DND-41 (cell line): ENCODE data around the gene AKAP1.

Experiments
- ATAC-seq: fragments of 200-7000 bp; cut with Tn5 transposase; 3 replicates; pipeline ENCODE4 v1.9.1; 2021; ENCODE audit warnings: low read depth; ENCODE audit not compliant: insufficient read depth
- DNase-seq: peaks from one replicate; pipeline ENCODE4 v3.0.0-alpha.2; 2020
- H2AFZ ChIP-seq: 2 replicates; pipeline ENCODE4 v1.6.0; 2012; ENCODE audit warnings: low read depth, low read length
- H3K27ac ChIP-seq: 2 replicates; pipeline ENCODE4 v1.5.1; 2012; ENCODE audit warnings: low read length, inconsistent platforms
- H3K27me3 ChIP-seq: fragments of 200-600 bp; sonication (generic); 2 replicates; pipeline ENCODE4 v1.6.0; 2012; ENCODE audit warnings: low read length, mild to moderate bottlenecking, inconsistent platforms; ENCODE audit not compliant: insufficient read depth, poor library complexity
- H3K36me3 ChIP-seq: 2 replicates; pipeline ENCODE4 v1.5.1; 2012; ENCODE audit warnings: low read length, inconsistent platforms; ENCODE audit not compliant: insufficient read depth
- H3K4me1 ChIP-seq: 2 replicates; pipeline ENCODE4 v1.5.1; 2012; ENCODE audit warnings: mild to moderate bottlenecking, low read length; ENCODE audit not compliant: insufficient read depth
- H3K4me2 ChIP-seq: 2 replicates; pipeline ENCODE4 v1.6.0; 2012; ENCODE audit warnings: mild to moderate bottlenecking, moderate library complexity, low read length, inconsistent platforms; ENCODE audit not compliant: insufficient read depth
- H3K4me3 ChIP-seq, 2 experiments: fragments of 200-600 bp in 1 of 2; shearing (Covaris generic) in 1 of 2; 2 replicates each; pipeline ENCODE4 v1.5.1; 2012 to 2016; ENCODE audit warnings: inconsistent platforms in 2 of 2, low read length in 2 of 2, mild to moderate bottlenecking in 2 of 2, low read depth in 1 of 2, moderate library complexity in 1 of 2
- H3K79me2 ChIP-seq: 2 replicates; pipeline ENCODE4 v1.6.0; 2012; ENCODE audit warnings: low read length, inconsistent platforms; ENCODE audit not compliant: insufficient read depth
- H3K9ac ChIP-seq: 2 replicates; pipeline ENCODE4 v1.6.0; 2012; ENCODE audit warnings: low read depth, mild to moderate bottlenecking, inconsistent platforms, low read length, moderate library complexity
- H3K9me3 ChIP-seq: 2 replicates; pipeline ENCODE4 v1.5.1; 2012; ENCODE audit warnings: low read length, moderate library complexity, mild to moderate bottlenecking, inconsistent platforms; ENCODE audit not compliant: insufficient read depth, severe bottlenecking
- H4K20me1 ChIP-seq: 2 replicates; pipeline ENCODE4 v1.6.0; 2012; ENCODE audit warnings: low read length; ENCODE audit not compliant: insufficient read depth
- CTCF ChIP-seq: IDR thresholded peaks from 2 replicates; pipeline ENCODE4 v1.5.1; 2012; ENCODE audit warnings: borderline replicate concordance, low read length, moderate library complexity, mild to moderate bottlenecking; ENCODE audit not compliant: poor library complexity, severe bottlenecking; ENCODE audit errors: extremely low read depth
- EZH2 ChIP-seq: IDR thresholded peaks from 3 replicates; pipeline ENCODE4 v1.6.1; 2012; ENCODE audit warnings: borderline replicate concordance, low read depth, mild to moderate bottlenecking, moderate library complexity, low read length, inconsistent platforms; ENCODE audit not compliant: severe bottlenecking

The AKAP1 gene

GRCh38 chr17:57136355-57136754, 51.3 kb downstream of the AKAP1 start:
- Histone ChIP-seq H2AFZ (no peak overlapping the region), H3K27ac (no peak overlapping the region), H3K36me3 (no peaks in the 10 kb centered on the region), H3K9me3 (no peaks in the 10 kb centered on the region), H3K4me3 (no peak overlapping the region), H3K9ac (no peak overlapping the region), H3K27me3 (no peaks in the 10 kb centered on the region), H3K4me1 (peaks cover 16% of the 10 kb centered on the region), H4K20me1 (no peaks in the 10 kb centered on the region), H3K4me2 (no peak overlapping the region), H3K79me2 (no peaks in the 10 kb centered on the region)
- DNase-seq (no peak), ATAC-seq (no peak)
- TF ChIP-seq CTCF = no peak

- Histone ChIP-seq H2AFZ (no peak overlapping the region), H3K4me1 (peaks cover 16% of the 10 kb centered on the region), H3K36me3 (no peaks in the 10 kb centered on the region), H3K27ac (no peak overlapping the region), H3K4me2 (no peak overlapping the region), H4K20me1 (no peaks in the 10 kb centered on the region), H3K4me3 (no peak overlapping the region), H3K9ac (no peak overlapping the region), H3K9me3 (no peaks in the 10 kb centered on the region), H3K79me2 (no peaks in the 10 kb centered on the region), H3K27me3 (no peaks in the 10 kb centered on the region)
- TF ChIP-seq EZH2 (no peak), CTCF (no peak)
- DNase-seq (no peak), ATAC-seq (no peak; the same call in 2 of the 3 replicates)
These were observed 53.2 kb downstream of the AKAP1 start for GRCh38 chr17:57138030-57138911.

GRCh38 chr17:57138956-57139576, 54.0 kb downstream of the AKAP1 start:
- H3K36me3 ChIP-seq = no peaks in the 10 kb centered on the region
- H3K79me2 ChIP-seq = no peaks in the 10 kb centered on the region
- no peak overlapping the region for H3K9ac ChIP-seq
- H2AFZ ChIP-seq = no peak overlapping the region
- DNase-seq (no peak), ATAC-seq (no peak)
- H3K27ac ChIP-seq = no peak overlapping the region
- H3K27me3 ChIP-seq = no peaks in the 10 kb centered on the region
- no peak overlapping the region for H3K4me3 ChIP-seq
- H3K4me2 ChIP-seq = no peak overlapping the region
- H4K20me1 ChIP-seq = no peaks in the 10 kb centered on the region
- no peak for TF ChIP-seq EZH2
- TF ChIP-seq CTCF = no peak
- peaks cover 16% of the 10 kb centered on the region for H3K4me1 ChIP-seq
- no peaks in the 10 kb centered on the region for H3K9me3 ChIP-seq
